Parathyroid adenoma (tissue), 2 donors: Measurements from ENCODE around the gene TMEM88.

ENCODE experiments used
- H2AFZ ChIP-seq: fragments of 300-600 bp; sonication (generic); one replicate; pipeline ENCODE4 v1.7.0; 2017; ENCODE audit warnings: antibody characterized with exemption, mild to moderate bottlenecking
- H3K27ac ChIP-seq: fragments of 300-600 bp; sonication (generic); one replicate; pipeline ENCODE4 v1.7.0; 2017
- H3K27me3 ChIP-seq: fragments of 300-600 bp; sonication (generic); one replicate; pipeline ENCODE4 v1.7.0; 2017; ENCODE audit warnings: low read length; ENCODE audit not compliant: control insufficient read depth, insufficient read depth
- H3K36me3 ChIP-seq: fragments of 300-600 bp; sonication (generic); one replicate; pipeline ENCODE4 v1.7.0; 2017; ENCODE audit warnings: low read length; ENCODE audit not compliant: control insufficient read depth, insufficient read depth
- H3K4me1 ChIP-seq: fragments of 300-600 bp; sonication (generic); one replicate; pipeline ENCODE4 v1.7.0; 2017; ENCODE audit warnings: control low read depth
- H3K4me2 ChIP-seq: fragments of 300-600 bp; sonication (generic); one replicate; pipeline ENCODE4 v1.7.0; 2017; ENCODE audit warnings: low read length
- H3K4me3 ChIP-seq: fragments of 300-600 bp; sonication (generic); one replicate; pipeline ENCODE4 v1.7.0; 2017; ENCODE audit warnings: low read depth, low read length
- H3K79me2 ChIP-seq: fragments of 300-600 bp; sonication (generic); one replicate; pipeline ENCODE4 v1.7.0; 2017; ENCODE audit warnings: control low read depth
- H3K9ac ChIP-seq: fragments of 300-600 bp; sonication (generic); one replicate; pipeline ENCODE4 v1.7.0; 2017; ENCODE audit warnings: mild to moderate bottlenecking
- H3K9me3 ChIP-seq: fragments of 300-600 bp; sonication (generic); one replicate; pipeline ENCODE4 v1.7.0; 2017; ENCODE audit warnings: low read length; ENCODE audit not compliant: control insufficient read depth
- TF ChIP-seq, protein P1 (sequence below): fragments of 300-600 bp; sonication (generic); IDR thresholded peaks from one replicate; pipeline ENCODE4 v1.7.0; 2017; ENCODE audit warnings: antibody characterized with exemption, mild to moderate bottlenecking
- donor health status: primary hyperparathyroidism.

TMEM88 gene

GRCh38 chr17:7852262-7852670 lies 2.6 kb upstream of the TMEM88 start:
- Histone ChIP-seq H3K4me1 (peaks cover 15% of the 10 kb centered on the region), H3K4me2 (peak overlapping the region; percentile 66), H3K36me3 (no peaks in the 10 kb centered on the region), H3K27ac (peak overlapping the region; percentile 16), H3K9me3 (no peaks in the 10 kb centered on the region), H3K4me3 (no peak overlapping the region), H2AFZ (no peak overlapping the region), H3K9ac (no peak overlapping the region), H3K79me2 (no peaks in the 10 kb centered on the region), H3K27me3 (no peaks in the 10 kb centered on the region)
- TF ChIP-seq, protein P1, sequence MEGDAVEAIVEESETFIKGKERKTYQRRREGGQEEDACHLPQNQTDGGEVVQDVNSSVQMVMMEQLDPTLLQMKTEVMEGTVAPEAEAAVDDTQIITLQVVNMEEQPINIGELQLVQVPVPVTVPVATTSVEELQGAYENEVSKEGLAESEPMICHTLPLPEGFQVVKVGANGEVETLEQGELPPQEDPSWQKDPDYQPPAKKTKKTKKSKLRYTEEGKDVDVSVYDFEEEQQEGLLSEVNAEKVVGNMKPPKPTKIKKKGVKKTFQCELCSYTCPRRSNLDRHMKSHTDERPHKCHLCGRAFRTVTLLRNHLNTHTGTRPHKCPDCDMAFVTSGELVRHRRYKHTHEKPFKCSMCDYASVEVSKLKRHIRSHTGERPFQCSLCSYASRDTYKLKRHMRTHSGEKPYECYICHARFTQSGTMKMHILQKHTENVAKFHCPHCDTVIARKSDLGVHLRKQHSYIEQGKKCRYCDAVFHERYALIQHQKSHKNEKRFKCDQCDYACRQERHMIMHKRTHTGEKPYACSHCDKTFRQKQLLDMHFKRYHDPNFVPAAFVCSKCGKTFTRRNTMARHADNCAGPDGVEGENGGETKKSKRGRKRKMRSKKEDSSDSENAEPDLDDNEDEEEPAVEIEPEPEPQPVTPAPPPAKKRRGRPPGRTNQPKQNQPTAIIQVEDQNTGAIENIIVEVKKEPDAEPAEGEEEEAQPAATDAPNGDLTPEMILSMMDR = no peak

DNA sequence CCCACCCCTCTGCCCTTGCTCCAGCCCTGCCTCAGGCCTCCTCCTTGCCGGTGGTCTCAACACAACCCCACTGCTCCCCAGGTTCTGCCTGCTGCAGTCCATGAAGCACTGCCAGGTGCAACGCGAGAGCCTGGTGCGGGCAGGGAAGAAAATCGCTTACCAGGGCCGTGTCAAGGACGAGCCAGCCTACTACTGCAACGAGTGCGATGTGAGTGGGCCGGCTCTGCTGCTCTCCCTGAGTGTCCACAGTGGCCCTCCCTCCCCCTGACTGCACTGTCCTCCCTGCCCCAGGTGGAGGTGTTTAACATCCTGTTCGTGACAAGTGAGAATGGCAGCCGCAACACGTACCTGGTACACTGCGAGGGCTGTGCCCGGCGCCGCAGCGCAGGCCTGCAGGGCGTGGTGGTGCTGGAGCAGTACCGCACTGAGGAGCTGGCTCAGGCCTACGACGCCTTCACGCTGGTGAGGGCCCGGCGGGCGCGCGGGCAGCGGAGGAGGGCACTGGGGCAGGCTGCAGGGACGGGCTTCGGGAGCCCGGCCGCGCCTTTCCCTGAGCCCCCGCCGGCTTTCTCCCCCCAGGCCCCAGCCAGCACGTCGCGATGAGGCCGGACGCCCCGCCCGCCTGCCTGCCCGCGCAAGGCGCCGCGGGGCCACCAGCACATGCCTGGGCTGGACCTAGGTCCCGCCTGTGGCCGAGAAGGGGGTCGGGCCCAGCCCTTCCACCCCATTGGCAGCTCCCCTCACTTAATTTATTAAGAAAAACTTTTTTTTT lies 1.8 kb upstream of the TMEM88 start:
- Histone ChIP-seq H3K4me1 (peaks cover 15% of the 10 kb centered on the region), H3K27ac (no peak overlapping the region), H3K9me3 (no peaks in the 10 kb centered on the region), H3K4me2 (no peak overlapping the region), H3K4me3 (no peak overlapping the region), H3K27me3 (no peaks in the 10 kb centered on the region), H3K9ac (no peak overlapping the region), H3K36me3 (no peaks in the 10 kb centered on the region), H2AFZ (no peak overlapping the region), H3K79me2 (no peaks in the 10 kb centered on the region)
- TF ChIP-seq, protein P1 = no peak

- Histone ChIP-seq H3K4me2 (no peak overlapping the region), H3K9ac (no peak overlapping the region), H3K4me3 (no peak overlapping the region), H3K9me3 (no peaks in the 10 kb centered on the region), H3K36me3 (no peaks in the 10 kb centered on the region), H3K27ac (peak overlapping the region; percentile 13), H3K79me2 (no peaks in the 10 kb centered on the region), H3K27me3 (no peaks in the 10 kb centered on the region), H3K4me1 (peaks cover 20% of the 10 kb centered on the region), H2AFZ (no peak overlapping the region)
- TF ChIP-seq, protein P1 = no peak
Observed at GRCh38 chr17:7853691-7854038, 1.2 kb upstream of the TMEM88 start.

DNA sequence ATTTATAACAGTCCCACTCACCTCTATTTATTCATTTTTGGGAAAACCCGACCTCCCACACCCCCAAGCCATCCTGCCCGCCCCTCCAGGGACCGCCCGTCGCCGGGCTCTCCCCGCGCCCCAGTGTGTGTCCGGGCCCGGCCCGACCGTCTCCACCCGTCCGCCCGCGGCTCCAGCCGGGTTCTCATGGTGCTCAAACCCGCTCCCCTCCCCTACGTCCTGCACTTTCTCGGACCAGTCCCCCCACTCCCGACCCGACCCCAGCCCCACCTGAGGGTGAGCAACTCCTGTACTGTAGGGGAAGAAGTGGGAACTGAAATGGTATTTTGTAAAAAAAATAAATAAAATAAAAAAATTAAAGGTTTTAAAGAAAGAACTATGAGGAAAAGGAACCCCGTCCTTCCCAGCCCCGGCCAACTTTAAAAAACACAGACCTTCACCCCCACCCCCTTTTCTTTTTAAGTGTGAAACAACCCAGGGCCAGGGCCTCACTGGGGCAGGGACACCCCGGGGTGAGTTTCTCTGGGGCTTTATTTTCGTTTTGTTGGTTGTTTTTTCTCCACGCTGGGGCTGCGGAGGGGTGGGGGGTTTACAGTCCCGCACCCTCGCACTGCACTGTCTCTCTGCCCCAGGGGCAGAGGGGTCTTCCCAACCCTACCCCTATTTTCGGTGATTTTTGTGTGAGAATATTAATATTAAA lies 638 bp upstream of the TMEM88 start:
- H2AFZ ChIP-seq = no peak overlapping the region
- H3K9ac ChIP-seq = no peak overlapping the region
- no peak overlapping the region for H3K4me3 ChIP-seq
- no peaks in the 10 kb centered on the region for H3K79me2 ChIP-seq
- H3K9me3 ChIP-seq = no peaks in the 10 kb centered on the region
- H3K27ac ChIP-seq = peak overlapping the region; percentile 13
- TF ChIP-seq, protein P1 = no peak
- no peaks in the 10 kb centered on the region for H3K36me3 ChIP-seq
- no peaks in the 10 kb centered on the region for H3K27me3 ChIP-seq
- H3K4me2 ChIP-seq = no peak overlapping the region
- H3K4me1 ChIP-seq = peaks cover 20% of the 10 kb centered on the region
